HG03039 (cell line): ENCODE results near the gene NUDT22.
A peak's percentile ranks its signal among the peaks of the same experiment; 100 is the strongest.

Experiments used
- ATAC-seq: cut with Tn5 transposase; IDR thresholded peaks from one replicate; pipeline ENCODE4 v1.9.1; 2021; ENCODE audit warnings: mild to moderate bottlenecking, moderate library complexity; ENCODE audit not compliant: unreplicated experiment

Gene NUDT22, protein sequence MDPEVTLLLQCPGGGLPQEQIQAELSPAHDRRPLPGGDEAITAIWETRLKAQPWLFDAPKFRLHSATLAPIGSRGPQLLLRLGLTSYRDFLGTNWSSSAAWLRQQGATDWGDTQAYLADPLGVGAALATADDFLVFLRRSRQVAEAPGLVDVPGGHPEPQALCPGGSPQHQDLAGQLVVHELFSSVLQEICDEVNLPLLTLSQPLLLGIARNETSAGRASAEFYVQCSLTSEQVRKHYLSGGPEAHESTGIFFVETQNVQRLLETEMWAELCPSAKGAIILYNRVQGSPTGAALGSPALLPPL

GRCh38 chr11:64225608-64226506, at the start of gene NUDT22, which contains the start of gene TRPT1:
Gene NUDT22 (plus strand): TSS chr11:64226274. CDS start chr11:64226653, 379 bp downstream.
Gene TRPT1 (minus strand): TSS chr11:64226186. CDS start chr11:64225860, 326 bp downstream.
- ATAC-seq: peak; percentile 35

GRCh38 chr11:64176751-64177150, 49.3 kb upstream of the NUDT22 start:
- no peak for ATAC-seq

DNA sequence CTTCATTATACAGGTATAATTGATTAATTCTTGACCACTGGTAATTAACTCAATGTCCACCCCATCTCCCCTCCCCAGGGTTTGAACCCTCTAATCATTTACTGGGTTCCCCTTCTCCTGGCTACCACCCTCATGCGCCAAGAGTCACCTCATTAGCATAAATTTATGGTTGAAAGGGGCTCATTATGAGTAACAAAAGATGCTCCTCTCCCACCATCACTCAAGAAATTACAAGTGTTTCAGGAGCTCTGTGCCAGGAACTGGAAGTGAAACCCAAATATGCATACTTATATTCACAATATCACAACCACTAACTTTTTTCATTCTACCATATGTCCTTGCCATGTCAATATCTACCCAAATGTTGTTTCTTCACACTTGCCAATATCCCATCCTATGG, 47.9 kb upstream of the NUDT22 start:
- no peak for ATAC-seq

GRCh38 chr11:64178951-64179639, 47.0 kb upstream of the NUDT22 start:
- no peak for ATAC-seq

DNA sequence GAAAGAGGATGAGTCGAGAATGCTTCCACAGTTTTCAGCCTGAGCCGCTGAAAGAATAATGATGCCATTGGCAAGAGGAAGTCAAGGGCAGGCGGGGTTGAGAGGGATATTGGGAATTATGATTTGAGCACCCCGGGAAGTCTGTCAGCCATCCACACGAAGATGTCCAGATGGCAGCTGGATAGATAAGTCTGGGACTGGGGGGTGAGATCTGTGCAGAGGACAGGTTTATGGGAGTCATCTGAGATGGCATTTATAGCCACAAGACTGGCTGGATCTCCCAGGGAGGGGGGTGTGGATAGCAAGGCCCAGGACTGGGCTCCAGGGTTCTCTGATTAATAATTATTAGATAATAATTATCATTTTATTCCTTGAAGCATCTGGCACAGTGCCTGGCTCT, 45.2 kb upstream of the NUDT22 start:
- ATAC-seq: no peak

- no peak for ATAC-seq
Observed at GRCh38 chr11:64181506-64182411, 44.3 kb upstream of the NUDT22 start.

GRCh38 chr11:64183890-64184289, 42.2 kb upstream of the NUDT22 start:
- no peak for ATAC-seq

DNA sequence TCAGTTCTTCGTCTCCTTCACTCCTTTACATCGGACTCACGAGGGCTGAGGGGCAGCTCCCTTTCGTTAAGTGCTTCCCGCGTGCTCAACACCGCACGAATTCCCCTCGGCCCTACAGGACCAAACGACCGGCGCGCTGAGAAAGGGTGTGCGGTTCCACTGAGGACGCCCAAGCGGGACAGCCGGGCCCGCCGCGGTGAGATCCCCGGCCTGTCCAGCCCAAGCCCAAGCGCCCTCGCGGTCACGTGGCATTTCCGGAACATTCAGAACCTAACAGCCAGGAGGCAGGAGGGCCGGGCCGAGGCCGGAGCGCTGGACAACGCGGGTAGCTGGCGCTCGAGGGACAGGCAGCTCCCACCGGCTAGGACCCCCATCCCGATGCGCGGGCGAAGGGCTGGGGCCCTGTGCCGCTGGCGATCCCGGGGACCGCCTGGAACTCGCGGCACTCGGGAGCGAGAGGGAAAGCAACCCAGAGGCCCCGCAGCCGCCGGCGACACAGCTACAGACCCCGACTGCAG, 40.8 kb upstream of the NUDT22 start:
- peak; percentile 16 for ATAC-seq

GRCh38 chr11:64185693-64186491, 40.2 kb upstream of the NUDT22 start, which contains the start of gene STIP1:
Gene STIP1 (plus strand): TSS chr11:64186171. CDS start chr11:64186262, 91 bp downstream.
- ATAC-seq: peak; percentile 81

DNA sequence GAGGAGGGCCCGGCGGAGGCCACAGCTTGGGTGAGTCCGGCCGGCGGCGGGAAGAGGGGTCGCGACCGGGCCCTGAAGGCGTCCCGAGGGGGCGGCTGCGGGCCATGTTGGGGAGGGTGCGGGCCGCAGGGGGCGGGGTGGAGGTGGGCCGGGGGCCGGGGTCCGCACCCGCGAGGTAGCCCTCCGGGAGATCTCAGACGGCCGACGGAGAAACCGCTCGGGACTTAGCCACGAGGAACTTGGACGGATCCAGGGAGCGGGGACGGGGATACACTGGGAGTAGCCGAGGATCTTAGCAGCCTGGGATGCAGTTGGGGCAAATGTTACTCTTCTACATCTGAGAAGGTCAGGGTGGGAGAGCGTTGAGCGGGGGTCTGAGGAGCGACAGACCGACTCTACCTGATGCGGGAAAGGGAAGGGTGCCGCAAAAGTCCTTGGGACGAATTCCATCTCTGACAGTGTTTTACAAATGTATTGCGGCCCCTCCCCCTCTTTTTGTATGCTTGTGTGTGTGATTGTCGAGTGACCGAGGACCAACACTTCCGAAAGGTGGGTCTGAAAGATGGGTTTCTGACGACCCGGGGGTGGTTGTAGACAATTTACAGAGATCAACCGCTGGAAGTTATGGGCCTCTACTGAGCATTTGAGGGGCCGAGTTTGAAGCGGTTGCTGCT, 39.4 kb upstream of the NUDT22 start:
- ATAC-seq: peak; percentile 0

DNA sequence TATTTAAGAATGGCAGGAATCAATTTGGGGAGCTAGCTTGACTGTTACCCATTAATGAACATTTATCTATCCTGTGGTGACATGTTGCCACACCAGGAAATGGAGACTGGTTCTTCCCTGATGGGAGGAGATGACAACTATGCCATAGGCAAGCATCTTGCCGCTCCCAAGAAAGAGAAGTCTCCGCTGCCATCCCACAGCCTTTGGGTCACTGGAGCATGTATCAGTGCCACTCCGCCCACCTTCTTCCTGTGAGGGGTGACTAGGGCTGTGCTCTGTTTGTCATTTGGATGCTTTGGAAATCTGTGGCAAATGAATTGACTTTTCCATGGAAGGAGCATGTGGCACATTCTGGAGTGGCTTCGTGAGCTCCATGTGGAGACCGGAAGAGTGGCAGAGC, 33.6 kb upstream of the NUDT22 start:
- ATAC-seq: no peak

- no peak for ATAC-seq
Observed at GRCh38 chr11:64196626-64197025, 29.4 kb upstream of the NUDT22 start.

DNA sequence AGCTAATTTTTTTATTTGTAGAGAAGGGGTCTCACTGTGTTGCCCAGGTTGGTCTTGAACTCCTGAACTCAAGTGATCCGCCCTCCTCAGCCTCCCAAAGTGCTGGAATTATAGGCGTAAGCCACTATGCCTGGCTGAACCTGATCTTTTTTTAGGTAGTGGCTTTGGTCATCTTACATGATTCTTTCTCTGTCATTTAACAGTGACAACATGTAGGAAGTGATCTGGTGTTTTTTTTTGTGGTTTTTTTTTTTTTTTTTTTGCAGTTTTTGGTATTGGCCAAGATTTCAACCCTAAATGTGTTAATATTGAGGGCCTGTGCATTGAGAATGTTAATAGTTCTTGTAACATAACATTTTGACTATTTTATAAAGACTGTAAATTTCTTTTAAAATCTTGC, 27.6 kb upstream of the NUDT22 start:
- ATAC-seq: no peak

- no peak for ATAC-seq
Observed at GRCh38 chr11:64201543-64201942, 24.5 kb upstream of the NUDT22 start.

GRCh38 chr11:64202992-64203391, 23.1 kb upstream of the NUDT22 start:
- no peak for ATAC-seq

GRCh38 chr11:64203421-64204079, 22.5 kb upstream of the NUDT22 start:
- ATAC-seq: no peak

DNA sequence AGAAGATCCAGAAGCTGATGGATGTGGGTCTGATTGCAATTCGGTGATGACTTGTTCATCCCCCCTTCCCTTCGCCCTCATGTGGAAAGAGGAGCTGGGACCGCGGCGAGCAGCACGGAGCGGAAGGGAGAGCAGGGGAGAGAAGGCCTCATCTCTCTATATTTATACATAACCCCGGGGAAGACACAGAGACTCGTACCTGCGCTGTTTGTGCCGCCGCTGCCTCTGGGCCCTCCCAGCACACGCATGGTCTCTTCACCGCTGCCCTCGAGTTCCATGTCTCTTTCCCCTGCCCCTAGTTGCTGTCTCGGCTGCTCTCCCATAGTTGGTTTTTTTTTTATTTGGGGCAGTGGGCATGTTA, 22.0 kb upstream of the NUDT22 start:
- no peak for ATAC-seq

- no peak for ATAC-seq
Observed at GRCh38 chr11:64204464-64204989, 21.5 kb upstream of the NUDT22 start.
